ENCODE data around the gene RASSF7.

- TF ChIP-seq POLR2A (IDR thresholded peaks at IDR 0.05; ENCODE audit: low read depth, low read length), result no peak
- no peak for TF ChIP-seq POLR2AphosphoS5 (IDR thresholded peaks at IDR 0.05; ENCODE audit: low read depth, low read length)
These were observed 10.6 kb upstream of the RASSF7 start for GRCh38 chr11:550021-550745.

Measured in GM12892 (cell line).